Measurements from ENCODE around the gene SCCPDH.
A peak's percentile ranks its signal among the peaks of the same experiment; 100 is the strongest.

SCCPDH gene

DNA sequence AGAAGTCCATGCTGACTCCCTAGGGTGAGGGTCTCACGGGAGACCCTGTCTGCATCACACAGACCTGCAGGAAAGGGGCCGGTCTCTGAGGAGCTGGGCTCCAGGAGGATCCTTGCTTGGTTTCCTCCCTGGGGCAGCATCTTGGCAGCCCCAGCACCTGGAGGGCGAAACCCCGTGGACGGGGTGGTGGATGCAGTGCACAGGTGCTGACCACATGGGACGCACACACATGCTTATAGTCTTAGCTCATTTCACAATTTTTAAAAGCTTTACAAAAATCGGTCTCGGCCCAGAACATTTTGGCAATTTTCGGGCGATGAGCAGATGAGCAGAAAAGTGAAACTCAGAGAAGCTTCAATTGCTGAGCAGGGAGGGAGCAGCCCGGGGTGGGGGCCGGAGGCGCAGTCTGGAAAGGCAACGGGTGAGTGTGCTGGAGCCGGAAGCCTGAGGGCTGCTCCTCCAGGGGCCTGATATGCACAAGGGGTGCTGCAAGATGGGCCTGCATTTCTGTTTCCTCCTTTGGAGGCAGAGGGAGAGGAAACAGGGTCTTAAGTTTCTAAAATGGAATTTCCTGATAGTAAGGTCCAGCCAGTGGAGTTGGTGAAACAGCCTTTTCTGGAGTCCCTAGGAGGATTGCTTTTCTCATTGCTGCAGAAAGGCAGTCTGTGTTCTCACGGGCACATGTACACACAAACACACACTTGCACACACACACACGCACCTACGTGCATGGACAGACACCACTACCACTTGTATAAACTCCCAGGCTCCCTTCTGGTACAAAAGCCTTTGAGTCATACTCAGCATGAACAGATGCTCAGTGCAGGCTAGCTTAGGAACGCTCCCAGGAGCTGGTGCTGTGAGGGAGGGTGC, 60.6 kb downstream of the SCCPDH start:
- DNase-seq = no peak

DNA sequence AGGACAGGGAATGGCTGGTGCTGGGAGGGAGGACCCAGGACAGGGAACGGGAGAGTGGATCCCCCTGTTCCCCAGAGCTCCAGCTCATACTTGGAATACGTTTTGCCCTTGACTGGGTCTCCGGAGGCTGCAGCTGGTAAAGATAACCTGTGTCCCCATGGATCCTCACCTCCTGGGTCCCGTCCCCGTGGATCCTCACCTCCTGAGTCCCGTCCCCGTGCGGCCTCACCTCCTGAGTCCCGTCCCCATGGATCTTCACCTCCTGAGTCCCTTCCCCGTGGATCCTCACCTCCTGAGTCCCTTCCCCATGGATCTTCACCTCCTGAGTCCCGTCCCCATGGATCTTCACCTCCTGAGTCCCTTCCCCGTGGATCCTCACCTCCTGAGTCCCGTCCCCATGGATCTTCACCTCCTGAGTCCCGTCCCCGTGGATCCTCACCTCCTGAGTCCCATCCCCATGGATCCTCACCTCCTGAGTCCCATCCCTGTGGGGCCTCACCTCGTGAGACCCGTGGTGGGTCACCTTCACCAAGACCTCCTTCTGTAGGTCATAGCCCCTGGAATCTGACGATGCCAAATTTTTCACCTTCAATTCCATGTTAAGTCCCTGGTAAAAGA, 61.4 kb downstream of the SCCPDH start:
- DNase-seq = peak in 7 of 51 donors; percentile 6 to 41 (median 25)

DNA sequence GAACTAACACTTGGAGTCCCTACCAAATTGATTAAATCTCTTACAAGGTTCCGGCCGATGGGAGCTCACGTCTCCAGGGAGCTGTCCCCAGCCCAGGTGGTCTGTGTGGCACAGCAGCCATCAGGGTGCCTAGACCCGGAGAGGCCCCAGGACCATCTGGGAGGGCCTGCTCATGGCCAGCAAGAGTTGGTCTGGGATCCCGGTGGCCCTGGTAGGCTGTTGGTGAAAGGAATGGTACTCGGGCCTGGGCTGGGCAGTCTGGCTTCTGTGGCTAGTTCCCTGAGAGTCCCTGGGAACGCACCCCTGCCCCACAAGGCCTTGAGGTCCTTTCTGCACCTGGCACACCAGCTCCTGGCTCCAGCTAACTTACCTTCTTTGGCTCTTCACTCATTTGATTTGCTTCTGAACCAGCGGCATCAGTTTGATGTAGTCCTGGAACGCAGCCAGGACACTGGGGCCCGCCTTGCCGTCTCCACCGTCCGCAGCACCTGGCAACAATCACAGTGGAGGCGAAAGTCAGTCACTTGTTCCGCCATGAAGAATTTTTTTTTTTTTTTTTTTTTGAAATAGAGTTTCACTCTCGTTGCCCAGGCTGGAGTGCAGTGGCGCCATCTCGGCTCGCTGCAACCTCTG, 62.5 kb downstream of the SCCPDH start:
- DNase-seq = no peak

DNA sequence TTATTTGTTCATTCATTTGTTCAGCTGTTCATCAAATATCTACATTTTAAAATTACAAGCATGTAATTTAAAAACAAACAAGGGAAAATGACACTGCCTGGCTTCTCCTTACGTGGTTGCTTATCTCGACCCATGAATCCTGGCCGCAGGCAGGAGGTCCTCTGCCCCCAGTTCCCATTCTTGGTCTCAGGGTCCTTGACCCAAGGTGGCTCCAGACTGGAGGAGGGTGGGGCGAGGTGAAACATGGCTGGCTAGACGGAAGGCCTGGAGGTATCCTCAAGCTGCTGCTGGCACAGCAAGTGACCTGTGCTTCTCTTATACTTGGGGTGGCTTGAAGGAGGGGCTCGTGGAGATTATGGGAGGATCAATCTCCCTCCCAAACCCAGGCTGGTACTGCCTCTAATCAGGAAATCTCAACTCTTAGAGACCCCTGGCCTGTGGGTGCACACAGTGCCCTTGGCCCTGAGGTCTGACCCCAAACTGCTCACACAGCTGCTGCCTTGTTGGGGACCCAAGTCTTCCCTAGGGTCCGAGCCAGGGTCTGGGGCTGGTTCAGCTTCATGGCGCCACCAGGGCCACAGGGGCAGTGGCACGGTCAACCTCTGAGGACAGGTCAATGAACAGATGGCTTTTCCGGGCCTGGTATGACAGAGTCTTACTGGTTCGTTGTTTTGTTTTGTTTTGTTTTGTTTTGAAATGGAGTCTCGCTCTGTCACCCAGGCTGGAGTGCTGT, 63.7 kb downstream of the SCCPDH start:
- DNase-seq = no peak

DNA sequence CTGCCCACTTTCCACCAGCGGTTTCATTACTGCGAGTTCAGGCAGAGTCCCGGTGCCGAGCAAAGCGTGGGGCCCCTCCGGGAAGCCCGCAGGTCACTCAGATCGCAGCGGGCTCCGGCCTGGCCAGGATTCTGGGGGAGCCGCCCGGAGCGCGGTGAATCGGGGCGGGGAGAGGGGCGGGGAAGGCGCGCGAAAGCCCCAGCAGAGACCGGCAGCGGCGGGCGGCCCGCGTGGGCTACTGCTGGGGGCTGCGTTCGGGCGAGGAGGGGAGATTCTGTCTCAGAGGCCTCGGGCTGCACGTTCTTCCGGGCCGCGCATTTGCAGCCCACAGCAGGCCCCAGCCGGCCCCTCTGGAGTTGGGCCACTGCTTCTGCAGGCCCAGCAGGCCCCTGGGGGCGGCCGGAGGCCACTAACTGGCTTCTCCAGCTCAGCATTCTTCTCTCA, 64.7 kb downstream of the SCCPDH start:
- DNase-seq = no peak

DNA sequence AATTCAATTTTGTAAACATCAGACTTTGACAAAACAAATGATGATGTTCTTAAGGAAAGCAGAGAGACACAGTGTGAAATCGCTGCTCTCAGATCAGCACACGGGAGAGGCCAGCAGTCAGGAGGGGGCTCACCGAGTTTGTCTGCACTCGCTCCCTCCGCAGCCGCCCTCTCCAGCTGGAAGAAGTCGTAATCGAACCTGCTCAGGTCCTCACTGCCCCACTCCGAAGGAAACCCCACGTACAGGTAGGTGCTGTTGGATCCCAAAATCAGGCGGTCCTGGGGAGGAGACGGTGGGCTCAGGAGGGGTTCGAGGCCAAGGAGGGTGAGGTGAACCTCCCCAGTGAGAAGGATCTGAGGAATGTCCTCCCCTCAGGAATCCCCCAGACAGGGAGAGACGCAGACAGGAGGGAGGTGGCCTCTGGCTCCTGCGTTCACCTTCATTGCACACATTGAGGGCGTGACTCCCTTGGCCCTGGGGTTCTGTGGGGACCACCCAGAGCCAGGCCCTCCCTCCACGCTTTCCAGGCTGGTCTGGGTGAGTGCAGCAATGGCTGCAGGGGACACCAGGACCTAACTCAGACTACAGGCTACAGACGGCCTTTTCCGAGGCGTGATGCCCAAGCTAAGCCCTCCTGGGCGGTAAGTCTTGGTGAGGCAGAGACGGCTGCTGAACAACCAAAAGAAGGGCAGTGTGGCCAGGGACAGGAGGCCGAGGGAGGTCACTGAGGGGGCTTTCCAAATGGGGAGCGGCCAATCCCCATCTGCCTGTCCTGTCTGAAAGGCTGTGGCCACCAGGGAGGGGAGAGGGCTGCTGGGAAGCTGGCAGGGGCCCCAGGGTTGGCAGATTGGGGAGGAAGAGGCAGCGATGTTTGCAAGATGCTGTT, 65.5 kb downstream of the SCCPDH start:
- no peak for DNase-seq

DNA sequence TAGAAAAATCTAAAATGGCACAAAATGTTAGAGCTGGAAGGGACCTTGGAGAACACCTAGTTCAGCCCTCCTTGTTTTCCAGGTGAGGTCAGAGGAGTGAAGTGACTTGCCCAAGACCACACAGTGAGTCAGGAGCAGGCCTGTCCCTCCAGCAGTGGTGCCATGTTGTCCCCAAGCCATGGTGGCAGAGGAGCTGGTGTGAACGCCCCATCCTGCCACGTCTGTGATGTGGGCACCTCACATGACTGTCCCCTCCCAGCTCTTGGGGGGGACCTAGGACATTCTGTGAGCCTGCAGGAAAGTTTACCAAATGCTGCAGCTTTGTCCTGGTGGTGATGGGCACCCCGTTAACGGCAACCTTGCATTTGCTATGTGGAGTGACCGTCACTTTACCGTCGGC, 66.2 kb downstream of the SCCPDH start:
- no peak for DNase-seq

DNA sequence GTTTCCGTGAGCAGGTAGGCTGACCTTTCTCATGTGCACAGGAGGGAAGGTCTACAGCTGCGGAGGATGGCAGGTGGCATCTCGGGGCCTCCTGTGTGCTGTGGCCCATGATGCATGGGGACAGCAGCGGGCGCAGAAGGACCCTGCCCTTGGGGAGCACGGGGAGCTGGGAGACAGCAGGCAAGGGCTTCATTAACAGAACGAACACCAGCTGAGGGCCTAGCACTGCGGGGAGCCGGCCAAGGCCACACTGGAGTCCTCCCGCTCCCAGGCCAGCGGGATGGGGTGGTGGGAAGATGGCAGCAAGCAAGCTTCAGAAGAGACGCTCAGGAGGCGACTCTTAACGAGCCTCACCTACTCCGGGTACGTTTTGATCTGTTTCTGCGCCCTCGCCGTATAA, 66.6 kb downstream of the SCCPDH start:
- no peak for DNase-seq

DNA sequence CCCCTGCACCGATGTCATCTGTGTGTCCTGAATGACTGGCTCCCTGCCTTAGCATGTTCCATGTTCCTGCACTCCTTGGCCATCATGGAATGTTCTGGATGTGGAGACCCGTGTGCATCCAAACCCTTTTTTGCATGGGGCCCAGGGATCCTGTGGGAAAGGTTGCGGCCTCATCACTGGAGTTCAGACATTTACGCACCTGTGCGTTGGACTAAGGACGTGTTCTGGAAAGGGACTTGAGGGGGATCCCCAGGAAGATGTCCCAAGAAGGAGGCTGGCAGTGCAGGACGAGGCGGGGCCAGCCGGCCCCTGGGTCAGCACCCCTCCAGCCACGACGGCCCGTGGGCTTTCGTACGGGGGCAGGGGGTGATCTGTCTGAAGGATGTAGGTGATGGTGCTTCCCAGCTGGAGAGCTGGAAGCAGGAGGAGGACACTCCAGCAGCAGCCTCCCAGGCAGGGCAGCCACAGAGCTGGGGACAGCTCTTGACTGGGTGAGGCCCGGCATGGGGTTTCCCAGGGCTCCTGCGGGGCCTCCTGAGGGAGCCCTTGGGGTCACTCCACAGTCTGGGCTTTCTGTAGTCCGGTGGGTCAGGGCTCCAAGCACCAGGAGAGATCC, 67.2 kb downstream of the SCCPDH start:
- no peak for DNase-seq

DNA sequence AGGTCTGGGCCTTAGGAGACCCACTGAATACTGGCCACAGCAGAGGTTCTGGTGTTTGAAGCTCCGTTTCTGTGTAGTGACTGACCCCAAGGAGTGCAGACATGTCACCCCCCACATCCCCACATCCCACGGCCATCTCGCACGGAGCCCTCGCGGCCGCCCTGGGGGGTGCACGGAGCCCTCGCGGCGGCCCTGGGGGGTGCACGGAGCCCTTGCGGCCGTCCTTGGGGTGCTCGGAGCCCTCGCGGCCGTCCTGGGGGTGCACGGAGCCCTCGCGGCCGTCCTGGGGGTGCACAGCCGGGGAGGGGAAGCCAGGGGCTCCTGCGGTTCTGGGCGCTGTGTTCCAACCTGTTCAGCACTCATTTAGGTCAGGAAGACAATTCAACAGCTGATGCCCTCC, 68.4 kb downstream of the SCCPDH start:
- no peak for DNase-seq

DNA sequence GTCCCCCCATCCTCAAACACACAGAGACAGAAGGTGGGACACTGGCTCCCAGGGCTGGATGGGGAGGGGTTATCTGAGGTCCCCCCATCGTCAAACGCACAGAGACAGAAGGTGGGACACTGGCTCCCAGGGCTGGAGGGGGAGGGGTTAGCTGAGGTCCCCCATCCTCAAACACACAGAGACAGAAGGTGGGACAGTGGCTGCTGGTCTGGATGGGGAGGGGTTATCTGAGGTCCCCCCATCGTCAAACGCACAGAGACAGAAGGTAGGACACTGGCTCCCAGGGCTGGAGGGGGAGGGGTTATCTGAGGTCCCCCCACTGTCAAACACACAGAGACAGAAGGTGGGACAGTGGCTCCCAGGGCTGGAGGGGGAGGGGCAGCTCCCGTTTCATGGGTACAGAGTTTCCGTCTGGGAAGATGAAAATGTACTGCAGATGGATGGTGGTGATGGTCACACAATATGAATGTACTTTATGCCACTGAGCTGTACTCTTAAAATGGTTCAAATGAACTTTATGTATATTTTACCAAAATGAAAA, 69.2 kb downstream of the SCCPDH start:
- DNase-seq = no peak

DNA sequence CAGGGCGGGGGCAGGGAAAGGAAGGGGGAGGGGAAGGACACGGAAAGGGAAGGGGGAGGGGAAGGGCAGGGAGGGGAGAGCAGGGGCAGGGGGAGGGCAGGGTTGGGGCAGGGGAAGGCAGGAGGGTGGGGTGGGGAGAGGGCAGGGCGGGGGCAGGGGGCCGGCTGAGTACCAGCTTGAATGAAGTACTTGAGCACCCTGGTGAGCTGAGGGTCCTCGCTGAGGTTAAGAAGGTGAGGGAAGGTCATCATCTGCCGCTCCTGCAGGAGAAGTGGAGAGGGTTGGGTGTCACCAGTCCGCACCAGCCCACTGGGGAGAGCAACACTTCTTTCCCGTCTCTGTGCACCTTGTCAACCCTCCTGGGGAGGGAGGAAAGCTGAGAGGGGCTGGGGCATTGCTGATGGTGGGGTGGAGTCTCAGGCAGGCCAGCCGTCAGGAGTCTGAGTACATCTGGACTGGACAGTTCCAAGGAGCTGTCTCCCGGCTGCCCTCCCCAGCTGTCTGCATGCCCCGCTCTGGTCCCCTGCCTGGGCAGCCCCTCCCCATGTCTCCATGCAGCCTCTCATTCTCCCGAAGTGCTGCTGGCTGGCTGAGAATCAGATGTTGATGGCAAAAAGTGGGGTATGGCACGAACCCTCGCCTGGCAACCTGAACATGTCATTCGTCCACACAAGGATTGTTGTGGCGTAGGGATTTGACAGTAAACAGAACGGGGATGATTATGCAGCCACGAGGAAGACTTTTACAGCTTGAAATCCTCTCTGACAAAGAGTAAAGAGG, 70.0 kb downstream of the SCCPDH start:
- no peak for DNase-seq

DNA sequence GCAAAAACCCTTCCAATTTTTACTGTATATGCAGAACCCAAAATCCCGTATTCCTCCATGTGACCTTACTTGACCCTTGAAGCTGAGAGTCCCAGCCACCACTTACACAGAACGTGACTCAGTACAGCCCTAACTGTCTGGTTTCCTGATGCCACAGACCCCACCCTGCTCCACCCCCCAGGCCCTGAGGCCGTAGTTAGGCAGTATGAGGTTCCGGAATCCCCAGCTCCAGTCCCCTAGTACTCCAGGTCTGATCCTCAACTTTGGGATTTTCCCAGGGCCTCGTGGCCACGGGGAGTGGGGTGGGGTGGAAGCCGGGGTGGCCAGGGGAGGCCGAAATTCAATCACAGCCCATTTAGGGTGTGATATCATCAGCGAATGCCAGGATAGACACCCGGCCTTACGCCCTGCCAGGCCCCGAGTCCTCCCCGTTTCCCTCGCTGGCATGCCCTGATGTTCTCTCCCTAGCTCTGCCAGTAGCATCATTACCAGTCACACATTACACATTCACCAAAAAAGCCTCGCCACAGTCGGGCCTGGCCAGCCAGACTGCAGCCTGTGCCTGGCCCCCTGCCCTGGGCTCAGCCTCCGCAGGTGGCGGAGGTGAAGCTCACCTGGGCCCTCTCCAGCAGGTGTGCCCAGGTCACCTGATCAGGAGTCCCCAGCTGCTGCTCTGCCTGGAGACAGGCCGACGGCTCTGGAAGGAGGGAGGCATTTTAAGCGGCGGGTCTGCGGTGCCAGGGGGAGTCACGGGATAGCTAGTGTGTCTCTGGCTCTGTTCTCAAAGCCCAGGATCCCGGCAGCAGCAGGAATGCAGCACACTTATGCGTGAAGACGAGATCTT, 70.8 kb downstream of the SCCPDH start:
- DNase-seq = no peak

DNA sequence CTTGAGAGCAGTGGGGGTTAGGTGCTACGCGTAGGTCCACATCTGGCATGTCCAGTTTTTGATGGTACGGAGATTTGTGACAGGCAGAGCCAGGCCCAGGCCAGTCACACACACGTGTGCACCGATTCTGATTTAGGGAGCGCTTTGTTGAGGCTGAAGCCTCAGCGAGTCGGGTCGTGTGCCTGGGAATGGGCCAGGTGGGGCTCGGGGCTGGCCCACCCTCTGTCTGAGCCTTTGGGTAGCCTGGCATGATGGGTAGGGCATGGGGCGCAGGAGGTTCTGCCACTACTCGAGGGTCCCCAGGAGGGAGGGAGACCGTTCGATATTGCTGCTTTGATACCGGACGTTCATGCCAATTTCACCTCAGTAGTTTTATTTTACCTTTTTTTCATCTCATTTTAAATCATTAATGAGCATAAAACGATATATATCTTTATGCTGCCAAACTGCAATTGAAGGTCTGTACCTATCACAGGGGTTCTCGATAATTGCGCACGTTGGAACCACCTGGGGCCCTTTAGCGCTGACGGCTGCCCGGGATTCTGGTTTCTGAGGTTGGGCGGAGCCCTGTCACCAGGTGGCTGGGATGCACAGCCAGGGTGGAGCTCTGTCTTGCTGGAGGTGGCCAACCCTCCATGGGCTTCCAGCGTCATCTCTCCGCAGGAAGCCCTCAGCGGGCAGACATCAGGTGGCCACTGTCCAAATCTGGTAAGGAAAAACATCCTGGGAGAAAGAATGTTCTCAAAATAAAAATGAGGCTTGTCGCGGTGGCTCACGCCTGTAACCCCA, 71.9 kb downstream of the SCCPDH start:
- no peak for DNase-seq

DNA sequence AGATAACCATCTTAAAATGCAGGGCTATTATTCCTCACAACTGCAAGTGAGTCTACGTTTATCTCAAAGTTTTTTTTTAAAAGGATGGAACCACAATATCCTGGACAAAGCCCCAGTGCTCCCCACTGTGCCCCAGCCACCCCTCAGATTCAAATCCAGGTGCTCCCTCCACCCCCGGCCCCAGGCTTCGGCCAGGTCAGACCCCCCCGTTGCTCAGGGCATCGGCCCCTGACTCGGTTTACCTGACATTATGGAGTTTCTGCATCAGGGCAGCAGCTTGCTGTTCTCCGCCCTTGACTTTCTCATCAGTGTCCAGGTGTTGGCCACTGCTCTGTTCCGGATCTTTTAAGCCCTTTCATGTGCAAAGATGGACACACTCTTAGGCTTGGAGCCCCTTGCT, 72.9 kb downstream of the SCCPDH start:
- DNase-seq = no peak

DNA sequence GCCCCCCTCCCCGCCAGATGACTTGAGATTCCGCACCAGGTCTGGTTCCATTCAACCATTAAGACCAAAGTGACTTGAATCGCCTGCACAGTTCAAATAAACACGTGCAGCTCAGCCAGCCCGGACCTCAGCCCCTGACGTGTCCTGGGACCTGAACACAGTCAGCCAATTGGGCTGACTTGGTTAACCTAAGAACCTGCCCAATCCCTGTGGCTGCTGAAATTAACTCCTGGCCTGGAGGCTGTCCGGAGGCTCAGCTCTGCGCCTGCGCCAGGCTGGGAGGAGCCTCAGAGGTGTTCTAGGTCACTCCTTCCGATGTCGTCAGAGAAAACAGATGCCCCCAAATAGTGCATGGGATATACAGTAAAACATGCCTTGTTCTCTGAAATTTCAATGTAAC, 73.4 kb downstream of the SCCPDH start:
- DNase-seq = no peak

DNA sequence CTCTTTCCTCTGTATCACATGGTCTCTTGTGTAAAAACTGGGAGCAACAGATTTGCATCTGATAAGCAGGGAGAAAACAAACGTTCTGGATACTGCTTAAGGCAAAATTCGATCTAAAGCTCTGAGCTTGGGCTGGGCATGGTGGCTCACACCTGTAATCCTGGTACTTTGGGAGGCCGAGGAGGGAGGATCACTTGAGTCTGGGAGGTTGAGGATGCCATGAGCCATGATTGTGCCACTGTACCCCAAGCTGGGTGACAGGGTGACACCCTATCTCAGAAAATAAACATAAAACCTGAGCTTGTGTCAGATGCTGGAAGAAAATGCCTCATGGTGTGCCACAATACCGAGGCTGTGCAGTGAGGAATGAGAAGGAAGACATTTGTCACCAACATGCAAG, 73.9 kb downstream of the SCCPDH start:
- DNase-seq = no peak
